OCI-LY3 (cell line): ENCODE data around the gene EPX.
A peak's percentile ranks its signal among the peaks of the same experiment; 100 is the strongest.

Source experiments
- H2AFZ ChIP-seq: fragments of 200-600, 300-600 bp; shearing (Covaris generic); 2 replicates; pipeline ENCODE4 v1.6.0; 2014; ENCODE audit warnings: antibody characterized with exemption, low read depth, low read length
- H3K27ac ChIP-seq: fragments of 200-600, 300-600 bp; sonication (generic); 2 replicates; pipeline ENCODE4 v1.5.1; 2014; ENCODE audit warnings: mild to moderate bottlenecking, low read length, moderate library complexity, mixed read lengths
- H3K27me3 ChIP-seq: fragments of 200-600, 300-600 bp; sonication (generic); 2 replicates; pipeline ENCODE4 v1.6.1; 2014; ENCODE audit warnings: low read depth, low read length, mixed read lengths
- H3K36me3 ChIP-seq: fragments of 200-600, 300-600 bp; sonication (generic); replicated peaks from 2 replicates; pipeline ENCODE3; 2014; ENCODE audit warnings: low read depth, low read length, mixed read lengths
- H3K4me1 ChIP-seq: fragments of 300-600, 200-600 bp; sonication (generic); 2 replicates; pipeline ENCODE4 v1.6.1; 2014; ENCODE audit warnings: low read length, mixed read lengths
- H3K4me2 ChIP-seq: fragments of 200-600, 300-600 bp; sonication (generic); 2 replicates; pipeline ENCODE4 v1.6.1; 2014; ENCODE audit warnings: low read length, mixed read lengths
- H3K4me3 ChIP-seq: fragments of 300-600, 200-600 bp; sonication (generic); 2 replicates; pipeline ENCODE4 v1.5.1; 2014; ENCODE audit warnings: antibody characterized with exemption, mild to moderate bottlenecking, low read length, moderate library complexity
- H3K79me2 ChIP-seq: fragments of 300-600, 200-600 bp; shearing (Covaris generic); 2 replicates; pipeline ENCODE4 v1.6.1; 2014; ENCODE audit warnings: mild to moderate bottlenecking, low read length, mixed read lengths
- H3K9ac ChIP-seq: fragments of 300-600, 200-600 bp; shearing (Covaris generic); 2 replicates; pipeline ENCODE4 v1.6.0; 2014; ENCODE audit warnings: mild to moderate bottlenecking, low read length, moderate library complexity
- H3K9me3 ChIP-seq: fragments of 200-600, 300-600 bp; shearing (Covaris generic); 2 replicates; pipeline ENCODE4 v1.6.1; 2014; ENCODE audit warnings: low read length, mixed read lengths; ENCODE audit not compliant: insufficient read depth
- H4K20me1 ChIP-seq: fragments of 200-600, 300-600 bp; sonication (generic); 2 replicates; pipeline ENCODE4 v1.6.1; 2016; ENCODE audit warnings: low read length, mixed read lengths; ENCODE audit not compliant: insufficient read depth
- CTCF ChIP-seq: fragments of 200-600, 300-600 bp; sonication (generic); IDR thresholded peaks from 2 replicates; pipeline ENCODE4 v1.5.1; 2014; ENCODE audit warnings: antibody characterized with exemption, low read length, low read depth
- EZH2phosphoT487 ChIP-seq: fragments of 200-600 bp; shearing (Covaris generic); IDR thresholded peaks from 2 replicates; pipeline ENCODE4 v1.6.1; 2018; ENCODE audit warnings: antibody characterized with exemption, mixed run types, low read depth

EPX gene

DNA sequence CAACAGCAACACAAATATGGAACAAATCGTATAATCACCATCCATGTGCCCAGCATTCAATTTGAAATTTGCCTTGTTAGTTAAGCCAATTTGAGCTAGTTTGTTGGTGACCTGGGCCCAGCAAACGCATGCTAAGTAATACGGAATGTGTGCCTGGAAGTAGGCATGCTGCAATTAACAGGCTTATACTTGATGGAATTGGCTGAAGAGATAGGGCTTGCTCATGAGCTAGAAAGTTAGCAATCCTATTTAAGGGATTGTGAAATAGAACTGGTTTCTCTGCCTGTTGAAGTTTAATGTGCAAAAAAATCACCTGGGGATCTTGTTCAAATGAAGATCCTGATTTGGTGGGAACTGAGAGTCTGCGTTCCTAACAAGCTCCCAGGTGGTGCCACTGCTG is 37.4 kb downstream of the EPX start:
- H3K36me3 ChIP-seq = no peaks in the 10 kb centered on the region
- no peak overlapping the region for H3K4me2 ChIP-seq
- H3K4me1 ChIP-seq = peaks cover 16% of the 10 kb centered on the region
- no peak overlapping the region for H3K9ac ChIP-seq
- H2AFZ ChIP-seq = no peak overlapping the region
- no peak overlapping the region for H3K27ac ChIP-seq
- no peak overlapping the region for H3K4me3 ChIP-seq
- TF ChIP-seq EZH2phosphoT487 (no peak), CTCF (no peak)
- H3K9me3 ChIP-seq = no peaks in the 10 kb centered on the region
- H3K27me3 ChIP-seq = peaks cover 28% of the 10 kb centered on the region
- H3K79me2 ChIP-seq = no peaks in the 10 kb centered on the region
- no peaks in the 10 kb centered on the region; the same call in 1 of the 2 replicates for H4K20me1 ChIP-seq

GRCh38 chr17:58231641-58232040 is 39.1 kb downstream of the EPX start:
- Histone ChIP-seq H3K4me3 (no peak overlapping the region), H3K27ac (no peak overlapping the region), H3K9me3 (no peaks in the 10 kb centered on the region), H3K4me2 (no peak overlapping the region), H3K36me3 (no peaks in the 10 kb centered on the region), H3K27me3 (peaks cover 45% of the 10 kb centered on the region), H3K9ac (no peak overlapping the region), H2AFZ (no peak overlapping the region), H3K79me2 (no peaks in the 10 kb centered on the region), H3K4me1 (peaks cover 16% of the 10 kb centered on the region), H4K20me1 (no peaks in the 10 kb centered on the region; the same call in 1 of the 2 replicates)
- TF ChIP-seq CTCF (no peak), EZH2phosphoT487 (no peak)

GRCh38 chr17:58232707-58233156 is 40.2 kb downstream of the EPX start:
- TF ChIP-seq CTCF (no peak), EZH2phosphoT487 (no peak)
- H3K4me1 ChIP-seq = peaks cover 16% of the 10 kb centered on the region
- no peak overlapping the region for H3K4me3 ChIP-seq
- H3K9ac ChIP-seq = no peak overlapping the region
- no peaks in the 10 kb centered on the region for H3K9me3 ChIP-seq
- H3K4me2 ChIP-seq = peak overlapping the region; percentile 29
- peaks cover 53% of the 10 kb centered on the region for H3K27me3 ChIP-seq
- no peak overlapping the region for H2AFZ ChIP-seq
- H3K27ac ChIP-seq = no peak overlapping the region
- H4K20me1 ChIP-seq = no peaks in the 10 kb centered on the region; the same call in 1 of the 2 replicates
- H3K79me2 ChIP-seq = no peaks in the 10 kb centered on the region
- H3K36me3 ChIP-seq = no peaks in the 10 kb centered on the region

- Histone ChIP-seq H3K9ac (no peak overlapping the region), H2AFZ (no peak overlapping the region), H3K4me2 (peak overlapping the region; percentile 29), H3K36me3 (no peaks in the 10 kb centered on the region), H3K9me3 (no peaks in the 10 kb centered on the region), H4K20me1 (no peaks in the 10 kb centered on the region; the same call in 1 of the 2 replicates), H3K79me2 (no peaks in the 10 kb centered on the region), H3K4me1 (peaks cover 16% of the 10 kb centered on the region), H3K27me3 (peaks cover 59% of the 10 kb centered on the region), H3K4me3 (no peak overlapping the region), H3K27ac (no peak overlapping the region)
- TF ChIP-seq CTCF = no peak
- TF ChIP-seq EZH2phosphoT487 = no peak
These were observed 41.0 kb downstream of the EPX start for GRCh38 chr17:58233543-58233942.
